ENCODE results near the gene RRP8.

RRP8 gene

GRCh38 chr11:6598555-6598954 lies 4.9 kb downstream of the RRP8 start:
- DNase-seq = no peak

- DNase-seq = no peak
Observed at GRCh38 chr11:6596239-6596877, 7.1 kb downstream of the RRP8 start.

- DNase-seq = no peak
Observed at GRCh38 chr11:6594142-6594768, 9.2 kb downstream of the RRP8 start.

GRCh38 chr11:6588018-6588417 lies 15.4 kb downstream of the RRP8 start:
- no peak for DNase-seq

GRCh38 chr11:6587360-6587953 lies 16.0 kb downstream of the RRP8 start:
- DNase-seq = no peak

- peak; percentile 32 for DNase-seq
Observed at GRCh38 chr11:6586434-6587359, 16.7 kb downstream of the RRP8 start.

- no peak for DNase-seq
Observed at GRCh38 chr11:6584528-6584927, 18.9 kb downstream of the RRP8 start.

- no peak for DNase-seq
Observed at GRCh38 chr11:6583584-6583983, 19.8 kb downstream of the RRP8 start.

GRCh38 chr11:6579681-6580080 lies 23.7 kb downstream of the RRP8 start:
- DNase-seq = no peak

GRCh38 chr11:6578134-6578533 lies 25.3 kb downstream of the RRP8 start:
- no peak for DNase-seq

- no peak for DNase-seq
Observed at GRCh38 chr11:6576471-6577373, 26.7 kb downstream of the RRP8 start.

- no peak for DNase-seq
Observed at GRCh38 chr11:6574816-6575715, 28.4 kb downstream of the RRP8 start.

GRCh38 chr11:6572215-6572614 lies 31.2 kb downstream of the RRP8 start:
- no peak for DNase-seq

- no peak for DNase-seq
Observed at GRCh38 chr11:6571434-6572008, 31.9 kb downstream of the RRP8 start.

GRCh38 chr11:6570691-6571427 lies 32.6 kb downstream of the RRP8 start:
- no peak for DNase-seq

- no peak for DNase-seq
Observed at GRCh38 chr11:6569706-6570105, 33.7 kb downstream of the RRP8 start.

- DNase-seq = no peak
Observed at GRCh38 chr11:6568191-6568918, 35.1 kb downstream of the RRP8 start.

- no peak for DNase-seq
Observed at GRCh38 chr11:6567371-6567745, 36.1 kb downstream of the RRP8 start.

GRCh38 chr11:6566704-6567370 lies 36.6 kb downstream of the RRP8 start:
- no peak for DNase-seq
